Ovary (tissue), 9 donors: ENCODE results near the gene PDZRN3. TPM values are rescaled to one million over a fixed set of nuclear protein-coding genes. Genes with fewer than 3 reads are reported as not detected.

Experiments used
- DNase-seq, 5 donors: peaks; one replicate each; pipeline ENCODE4 v3.0.0-alpha.2; 2019 to 2020
- H3K27ac ChIP-seq, 2 donors: fragments of 200-600 bp; one replicate each; pipeline versions ENCODE4 v1.5.1 to v1.8.0; 2019 to 2022
- H3K27me3 ChIP-seq: fragments of 200-600 bp; one replicate; pipeline ENCODE4 v1.8.0; 2022
- H3K36me3 ChIP-seq: fragments of 200-600 bp; sonication (generic); one replicate; pipeline ENCODE4 v1.5.1; 2019
- H3K4me1 ChIP-seq: one replicate; pipeline ENCODE4 v1.8.1; 2013; ENCODE audit warnings: mild to moderate bottlenecking, moderate library complexity; ENCODE audit not compliant: insufficient read depth
- H3K4me3 ChIP-seq: fragments of 200-600 bp; sonication (generic); one replicate; pipeline ENCODE4 v1.5.1; 2017
- H3K9me3 ChIP-seq, 2 donors: fragments of 200-600 bp in 1 of 2; sonication (generic) in 1 of 2; one replicate each; pipeline versions ENCODE4 v1.5.1 to v1.8.1; 2013 to 2019; ENCODE audit warnings: mild to moderate bottlenecking in 1 of 2, moderate library complexity in 1 of 2
- EP300 ChIP-seq: sonication (generic); formaldehyde crosslinking; IDR thresholded peaks from one replicate; pipeline ENCODE4 v1.6.1; 2017; ENCODE audit warnings: antibody characterized with exemption
- POLR2A ChIP-seq: fragments of 450-650 bp; IDR thresholded peaks from one replicate; pipeline ENCODE4 v1.6.1; 2017; ENCODE audit warnings: antibody characterized with exemption, mild to moderate bottlenecking, moderate library complexity
- WGBS, 3 donors: extraction: QIAGEN DNeasy Blood & Tissue Kit in 1 of 3; methylation state at CpG; one replicate each; pipeline versions ENCODE4 v1.1.5 to v1.1.7; 2013 to 2017; 5-methylcytosine and 5-hydroxymethylcytosine counted together
- intact Hi-C, 4 donors: fragments of 100-400 bp; cut with DNase I; formaldehyde crosslinking; loops; one replicate each; pipeline versions ENCODE4 v1.11.0 to v1.15.1; 2022 to 2023
- polyA plus RNA-seq, 2 donors: library from polyadenylated mRNA; stranded (reverse); fragments of 200-250 nt in 1 of 2; fragments of 350-450 nt in 1 of 2; fragmentation: Illumina TruSeq in 1 of 2; extraction: RNeasy Lipid Tissue Mini Kit (QIAGEN cat#74804) in 1 of 2; gene quantifications; one replicate each; pipeline ENCODE4 v1.2.3, GENCODE V29; 2013 to 2014
- total RNA-seq, 7 donors: library from RNA; depleted of rRNA in 2 of 7; stranded (reverse); fragments of >200 nt in 2 of 7; fragmentation: NEBNext Ultra II Directional in 3 of 7; extraction: Animal tissue kit (Norgen Biotek cat#: 25700) in 3 of 7; gene quantifications; one replicate each; pipeline versions ENCODE4 v1.1.0 to v1.2.4, GENCODE V29; 2016 to 2023
- TF ChIP-seq, protein P1 (sequence below), 3 donors: fragments of 450-650 bp in 2 of 3; fragments of 200-600 bp in 1 of 3; IDR thresholded peaks; one replicate each; pipeline versions ENCODE4 v1.5.1 to v1.8.0; 2016 to 2022; ENCODE audit warnings: antibody characterized with exemption in 3 of 3, mild to moderate bottlenecking in 1 of 3
- donor health status: DM: no; HTN: no; CAD: no; lungs with moderate emphysema.
- donor health status: DM: no; HTN: no; CAD: no.
- donor health status: Bipolar disorder and iron deficiency.
- donor health status: DM: yes; HTN: yes; CAD: no.
- donor health status: DM: no; HTN: no; CAD: no.
- donor health status: DM: yes; HTN: yes; CAD: no.

Gene PDZRN3
- total and polyA plus RNA-seq, 9 donors: 68.1 to 161 (median 102) TPM

DNA sequence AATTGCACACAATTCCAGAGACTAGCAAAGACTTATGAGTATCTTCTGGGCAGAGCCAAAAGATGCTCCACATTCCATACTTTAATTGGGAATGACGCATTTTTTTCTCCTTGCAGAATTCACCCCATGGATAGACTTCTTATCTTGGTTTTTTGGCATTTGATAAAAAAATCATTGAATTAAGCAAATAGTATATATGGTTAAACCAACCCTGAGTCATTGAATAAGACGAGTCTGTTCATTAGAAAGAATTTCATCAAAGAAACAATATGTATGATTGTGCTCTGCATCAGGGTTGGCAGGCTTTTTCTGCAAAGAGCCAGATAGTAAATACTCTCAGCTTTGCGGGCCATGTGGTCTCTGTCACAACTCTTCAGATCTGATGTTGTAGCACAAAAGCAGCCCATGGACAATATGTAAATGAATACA lies 9.2 kb upstream of the PDZRN3 start:
- intact Hi-C loops: no loop called here
- no peak for TF ChIP-seq EP300
- TF ChIP-seq, protein P1, sequence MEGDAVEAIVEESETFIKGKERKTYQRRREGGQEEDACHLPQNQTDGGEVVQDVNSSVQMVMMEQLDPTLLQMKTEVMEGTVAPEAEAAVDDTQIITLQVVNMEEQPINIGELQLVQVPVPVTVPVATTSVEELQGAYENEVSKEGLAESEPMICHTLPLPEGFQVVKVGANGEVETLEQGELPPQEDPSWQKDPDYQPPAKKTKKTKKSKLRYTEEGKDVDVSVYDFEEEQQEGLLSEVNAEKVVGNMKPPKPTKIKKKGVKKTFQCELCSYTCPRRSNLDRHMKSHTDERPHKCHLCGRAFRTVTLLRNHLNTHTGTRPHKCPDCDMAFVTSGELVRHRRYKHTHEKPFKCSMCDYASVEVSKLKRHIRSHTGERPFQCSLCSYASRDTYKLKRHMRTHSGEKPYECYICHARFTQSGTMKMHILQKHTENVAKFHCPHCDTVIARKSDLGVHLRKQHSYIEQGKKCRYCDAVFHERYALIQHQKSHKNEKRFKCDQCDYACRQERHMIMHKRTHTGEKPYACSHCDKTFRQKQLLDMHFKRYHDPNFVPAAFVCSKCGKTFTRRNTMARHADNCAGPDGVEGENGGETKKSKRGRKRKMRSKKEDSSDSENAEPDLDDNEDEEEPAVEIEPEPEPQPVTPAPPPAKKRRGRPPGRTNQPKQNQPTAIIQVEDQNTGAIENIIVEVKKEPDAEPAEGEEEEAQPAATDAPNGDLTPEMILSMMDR (IDR thresholded peaks at IDR 0.05): no peak
- no peak for TF ChIP-seq POLR2A
- 86 to 94% (median 91%) methylated on average over 3 of the region's 3 CpGs for WGBS, 3 donors
- no peak for DNase-seq
- no peak overlapping the region for H3K27ac ChIP-seq
- peaks cover 2% of the 10 kb centered on the region for H3K4me1 ChIP-seq
- H3K4me3 ChIP-seq: no peak overlapping the region
- no peaks in the 10 kb centered on the region for H3K27me3 ChIP-seq
- no peaks in the 10 kb centered on the region for H3K36me3 ChIP-seq
- H3K9me3 ChIP-seq: no peaks in the 10 kb centered on the region

DNA sequence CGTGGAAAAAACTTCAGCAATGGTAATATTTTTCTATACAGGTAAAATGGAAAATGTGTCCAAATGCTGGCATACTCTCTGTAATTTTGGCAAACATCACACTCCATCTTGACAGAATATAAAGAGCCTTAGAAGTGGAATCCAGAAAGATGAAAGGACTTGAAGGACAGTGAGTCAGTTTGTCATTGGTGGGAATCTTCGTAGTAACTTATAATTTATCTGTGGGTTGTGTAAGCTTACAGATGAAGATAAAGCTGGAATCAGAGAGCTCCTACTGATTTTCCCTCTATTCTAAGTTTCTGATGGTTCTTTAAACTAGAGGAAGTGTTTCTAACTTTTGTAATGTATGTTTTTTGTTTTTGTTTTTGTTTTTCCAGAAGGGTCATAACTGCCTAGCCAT lies 8.7 kb upstream of the PDZRN3 start:
- intact Hi-C loops: no loop called here
- Histone ChIP-seq H3K4me3 (no peak overlapping the region), H3K4me1 (peaks cover under 1% of the 10 kb centered on the region), H3K9me3 (no peaks in the 10 kb centered on the region), H3K27ac (no peak overlapping the region), H3K36me3 (no peaks in the 10 kb centered on the region), H3K27me3 (no peaks in the 10 kb centered on the region)
- TF ChIP-seq, protein P1 (IDR thresholded peaks at IDR 0.05): no peak
- TF ChIP-seq EP300: no peak
- TF ChIP-seq POLR2A: no peak
- 56 to 69% (median 60%) methylated on average over 2 of the region's 2 CpGs for WGBS, 3 donors
- no peak for DNase-seq

DNA sequence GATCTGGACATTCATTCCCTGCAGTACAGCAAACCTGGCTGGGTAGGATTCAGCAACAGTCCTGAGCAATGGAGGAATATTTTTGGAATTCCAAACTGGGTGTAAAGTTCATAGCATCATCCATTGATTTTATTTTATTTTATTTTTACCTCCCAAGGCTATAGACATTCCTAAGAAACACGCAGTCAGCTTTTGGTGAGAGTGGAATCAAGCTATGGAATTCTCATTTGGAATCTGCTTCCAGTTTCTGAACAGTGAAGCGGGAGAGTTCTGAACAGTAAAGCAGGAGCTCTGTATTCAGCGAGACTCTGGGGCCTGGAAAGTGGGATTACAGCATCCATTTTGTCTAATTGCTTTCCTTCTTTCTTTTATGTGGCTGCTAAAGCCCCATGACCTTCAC lies 1.4 kb upstream of the PDZRN3 start:
- no peaks in the 10 kb centered on the region for H3K36me3 ChIP-seq
- intact Hi-C loops: loop anchor here (10.0 kb wide), 5 partner anchors 71 to 521 kb away; no protein-coding TSS in a partner anchor
- no peaks in the 10 kb centered on the region for H3K27me3 ChIP-seq
- WGBS, 3 donors: 32 to 58% (median 39%) methylated on average over 3 of the region's 3 CpGs
- peaks cover 4% of the 10 kb centered on the region for H3K4me1 ChIP-seq
- no peak for DNase-seq
- TF ChIP-seq EP300 (no peak), POLR2A (no peak)
- TF ChIP-seq, protein P1 (IDR thresholded peaks at IDR 0.05): no peak
- no peaks in the 10 kb centered on the region for H3K9me3 ChIP-seq
- H3K27ac ChIP-seq: peak overlapping the region in 1 of 2 donors; percentile 85
- peak overlapping the region; percentile 76 for H3K4me3 ChIP-seq

DNA sequence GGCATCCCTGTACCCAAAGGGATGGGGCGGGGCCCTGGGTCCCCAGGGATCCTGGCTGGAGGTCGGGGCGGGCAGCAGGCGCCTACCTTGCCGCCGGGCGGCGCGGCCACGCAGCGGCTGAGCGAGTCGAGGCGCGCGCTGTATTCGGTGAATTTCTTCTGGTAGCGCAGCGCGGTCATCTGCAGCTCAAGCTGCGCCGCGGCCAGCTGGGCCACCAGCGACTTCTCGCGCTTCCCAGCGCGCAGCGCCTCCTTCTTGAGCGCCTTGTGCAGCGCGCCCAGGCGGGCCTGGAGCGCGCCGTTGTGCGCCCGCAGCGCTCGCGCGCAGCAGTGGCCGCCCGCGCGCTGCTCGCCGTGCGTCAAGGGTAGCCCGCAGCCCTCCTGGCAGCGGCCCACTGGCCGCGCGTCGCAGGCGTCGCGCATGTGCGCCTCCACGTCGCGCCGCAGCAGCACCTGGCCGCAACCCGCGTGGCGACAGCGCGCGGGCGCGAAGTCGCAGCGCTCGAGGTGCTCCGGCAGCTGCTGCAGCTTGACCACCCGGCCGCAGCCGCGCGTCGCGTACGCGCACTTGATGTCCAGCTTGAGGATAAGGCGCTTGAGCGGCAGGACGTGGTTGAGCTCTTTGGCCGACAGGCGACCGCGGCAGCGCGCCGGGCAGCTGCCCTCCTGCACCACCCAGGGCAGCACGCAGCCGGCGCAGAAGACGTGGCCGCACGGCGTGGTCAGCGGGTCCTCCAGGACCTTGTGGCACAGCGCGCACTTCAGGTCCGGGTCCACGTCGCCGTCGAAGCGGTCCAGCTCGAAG lies 522 bp downstream of the PDZRN3 start:
- Histone ChIP-seq H3K36me3 (no peaks in the 10 kb centered on the region), H3K4me1 (peaks cover 10% of the 10 kb centered on the region), H3K9me3 (no peaks in the 10 kb centered on the region), H3K27ac (peak overlapping the region; percentile 48 to 85), H3K27me3 (no peaks in the 10 kb centered on the region), H3K4me3 (peak overlapping the region; percentile 76)
- DNase-seq: peak; percentile 43 to 75 (median 57)
- intact Hi-C loops: loop anchor here (2.0 to 10.0 kb wide), 10 partner anchors 69 to 519 kb away; no protein-coding TSS in a partner anchor
- TF ChIP-seq, protein P1 (IDR thresholded peaks at IDR 0.05): peak in 1 of 3 donors; percentile 41
- no peak for TF ChIP-seq EP300
- no peak for TF ChIP-seq POLR2A
- 0 to 1% (median 0%) methylated on average over 31 to 112 of the region's 112 CpGs for WGBS, 3 donors
